HepG2 (cell line): ENCODE data around the gene DAAM1. TPM values are rescaled to one million over a fixed set of nuclear protein-coding genes. Genes with fewer than 3 reads are reported as not detected.

Experiments used
- CCAR2 ChIP-seq: fragments of 200-400 bp; formaldehyde crosslinking; optimal IDR thresholded peaks from 2 replicates; pipeline ENCODE3; 2018; ENCODE audit warnings: low read depth, mild to moderate bottlenecking, low read length, moderate library complexity
- HES4 ChIP-seq: sonication (generic); formaldehyde crosslinking; IDR thresholded peaks from 2 replicates; pipeline ENCODE4 v1.9.0; 2021; ENCODE audit warnings: mild to moderate bottlenecking, missing genetic modification reagents, borderline replicate concordance
- IRF9 ChIP-seq: sonication (generic); formaldehyde crosslinking; IDR thresholded peaks from 2 replicates; pipeline ENCODE4 v1.8.0; 2022; ENCODE audit warnings: missing genetic modification reagents, mild to moderate bottlenecking, borderline replicate concordance
- KMT2A ChIP-seq: sonication (generic); formaldehyde crosslinking; IDR thresholded peaks from 2 replicates; pipeline ENCODE4 v1.4.0; 2020; ENCODE audit warnings: missing genetic modification reagents
- MXI1 ChIP-seq: IDR thresholded peaks from 3 replicates; pipeline ENCODE4 v1.6.1; 2012; ENCODE audit warnings: low read depth, low read length, inconsistent platforms, borderline replicate concordance
- POLR2G ChIP-seq: fragments of 200-400 bp; formaldehyde crosslinking; IDR thresholded peaks from 2 replicates; pipeline ENCODE4 v1.6.1; 2018; ENCODE audit warnings: mild to moderate bottlenecking, low read depth, low read length, moderate library complexity
- SP1 ChIP-seq, 2 experiments: fragments of 450-650 bp in 1 of 2; sonication (generic) in 1 of 2; formaldehyde crosslinking in 1 of 2; IDR thresholded peaks; 2 replicates each; pipeline versions ENCODE4 v1.4.0 to v1.6.1; 2016 to 2020; ENCODE audit warnings: missing genetic modification reagents in 1 of 2
- TBL1XR1 ChIP-seq: fragments of 150-350 bp; IDR thresholded peaks from 2 replicates; pipeline ENCODE4 v1.6.1; 2014; ENCODE audit warnings: borderline replicate concordance, low read length; ENCODE audit not compliant: partially characterized antibody
- USF2 ChIP-seq, 2 experiments: sonication (generic) in 1 of 2; formaldehyde crosslinking in 1 of 2; IDR thresholded peaks; 2 replicates each; pipeline versions ENCODE4 v1.5.1 to v1.6.1; 2011 to 2020; ENCODE audit warnings: borderline replicate concordance in 1 of 2, low read depth in 1 of 2, low read length in 1 of 2, mild to moderate bottlenecking in 1 of 2, missing genetic modification reagents in 1 of 2, moderate library complexity in 1 of 2
- ZBTB4 ChIP-seq: sonication (generic); formaldehyde crosslinking; IDR thresholded peaks from 2 replicates; pipeline ENCODE4 v1.4.0; 2020; ENCODE audit warnings: missing genetic modification reagents, mild to moderate bottlenecking, borderline replicate concordance
- ZKSCAN1 ChIP-seq: fragments of 150-350 bp; IDR thresholded peaks from 2 replicates; pipeline ENCODE4 v1.6.1; 2014; ENCODE audit warnings: low read length
- ZNF180 ChIP-seq: sonication (generic); formaldehyde crosslinking; IDR thresholded peaks from 2 replicates; pipeline ENCODE4 v1.4.0; 2020; ENCODE audit warnings: low read depth, missing genetic modification reagents, borderline replicate concordance
- ZNF232 ChIP-seq: sonication (generic); formaldehyde crosslinking; IDR thresholded peaks from 2 replicates; pipeline ENCODE4 v1.4.0; 2020; ENCODE audit warnings: missing genetic modification reagents, borderline replicate concordance
- ZNF3 ChIP-seq: IDR thresholded peaks from 2 replicates; pipeline ENCODE4 v1.7.0; 2017; ENCODE audit warnings: inconsistent platforms
- ZNF414 ChIP-seq: sonication (generic); formaldehyde crosslinking; IDR thresholded peaks from 2 replicates; pipeline ENCODE4 v1.5.0; 2020; ENCODE audit warnings: missing genetic modification reagents
- polyA plus RNA-seq, 8 experiments: library from polyadenylated mRNA; depleted of rRNA in 3 of 8; stranded (reverse) in 7 of 8; unstranded in 1 of 8; fragments of >200 nt; fragmentation: Illumina TruSeq in 4 of 8; extraction: Trizol in 4 of 8; gene quantifications; 2 replicates each; pipeline versions ENCODE4 v1.2.1 to v1.2.3, GENCODE V29; 2011 to 2016; ENCODE audit warnings: low read depth in 4 of 8, missing spikeins in 1 of 8, mixed read lengths in 1 of 8; ENCODE audit not compliant: insufficient read depth in 1 of 8
- total RNA-seq, 5 experiments: library from RNA; depleted of rRNA; stranded (reverse); fragments of >200 nt; fragmentation: Illumina TruSeq; extraction: Trizol; gene quantifications; 2 replicates each; pipeline ENCODE4 v1.2.3, GENCODE V29; 2016; ENCODE audit warnings: low read depth in 1 of 5

Gene DAAM1
- total and polyA plus RNA-seq, 2 of the 13 experiments (the other 11 are each of a cell fraction or from before 2014, with no cell fraction given), result 10.9 to 24.5 TPM

- TF ChIP-seq TBL1XR1 (no peak), ZNF3 (CRISPR knock-in tag) (no peak), KMT2A (no peak), ZKSCAN1 (no peak), CCAR2 (no peak), USF2 (IDR thresholded peaks at IDR 0.05; ENCODE audit: low read depth, low read length) (no peak), USF2 (CRISPR knock-in tag; IDR thresholded peaks at IDR 0.05; ENCODE audit: borderline replicate concordance) (no peak), HES4 (CRISPR knock-in tag) (no peak), MXI1 (0 out of 3 replicates have a peak, but pooled peaks have one; percentile 15), ZNF232 (CRISPR knock-in tag) (no peak), IRF9 (CRISPR knock-in tag) (no peak), POLR2G (no peak), SP1 (IDR thresholded peaks at IDR 0.05) (no peak), SP1 (CRISPR knock-in tag; IDR thresholded peaks at IDR 0.05) (no peak), ZBTB4 (CRISPR knock-in tag) (no peak), ZNF414 (CRISPR knock-in tag) (no peak), ZNF180 (CRISPR knock-in tag) (no peak)
Observed at GRCh38 chr14:59360923-59361794, 172.7 kb downstream of the DAAM1 start (continued).
